Fibroblast of lung (primary cell): ENCODE data around the gene MXRA7.

ENCODE experiments used
- CTCF ChIP-seq, 2 donors: IDR thresholded peaks in 1 of 2; conservative IDR thresholded peaks in 1 of 2; 1 replicate in 1 of 2; 2 replicates in 1 of 2; pipeline ENCODE4 v1.5.1; 2011 to 2012; ENCODE audit warnings: low read length in 2 of 2, control low read depth in 1 of 2, inconsistent platforms in 1 of 2, low read depth in 1 of 2, mild to moderate bottlenecking in 1 of 2
- EZH2 ChIP-seq: IDR thresholded peaks from 2 replicates; pipeline ENCODE4 v1.5.1; 2012; ENCODE audit warnings: low read length, control low read depth, mild to moderate bottlenecking; ENCODE audit errors: missing control alignments

GRCh38 chr17:76643553-76644148 lies 67.1 kb downstream of the MXRA7 start, which contains the start of gene ST6GALNAC1:
- TF ChIP-seq CTCF (conservative IDR thresholded peaks at IDR 0.05 in 1 of 2, IDR thresholded peaks at IDR 0.05 in 1 of 2; ENCODE audit: low read depth in 1 of 2, low read length in 2 of 2) = no peak
- no peak for TF ChIP-seq EZH2
